ENCODE data around the gene ADGRE1.

GRCh38 chr19:6967967-6968366 is 80.6 kb downstream of the ADGRE1 start:
- TF ChIP-seq CTCF (IDR thresholded peaks at IDR 0.05) (no peak), EZH2 (IDR thresholded peaks at IDR 0.05) (no peak)

Data from neural progenitor cell (in vitro differentiated cells).